Measurements from ENCODE around the gene ILF2.

DNA sequence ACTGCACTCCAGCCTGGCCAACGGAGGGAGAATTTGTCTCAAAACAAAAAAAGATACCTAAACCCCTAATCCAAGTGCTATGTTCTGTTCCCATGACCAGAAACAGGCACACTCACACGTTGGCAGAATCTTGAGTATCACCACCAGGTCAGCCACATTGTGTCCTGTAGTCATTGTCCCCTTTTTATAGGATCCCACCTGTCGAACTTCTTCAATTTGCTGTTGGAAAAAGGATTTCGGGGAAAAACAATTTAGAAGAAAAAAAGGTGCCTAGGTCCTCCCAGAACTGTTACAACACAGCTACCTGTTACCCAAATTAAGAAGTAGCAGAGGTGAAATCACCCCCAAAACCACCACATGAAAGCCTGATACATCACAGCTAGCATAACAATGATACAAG is 3.4 kb downstream of the ILF2 start:
- TF ChIP-seq, protein P1, sequence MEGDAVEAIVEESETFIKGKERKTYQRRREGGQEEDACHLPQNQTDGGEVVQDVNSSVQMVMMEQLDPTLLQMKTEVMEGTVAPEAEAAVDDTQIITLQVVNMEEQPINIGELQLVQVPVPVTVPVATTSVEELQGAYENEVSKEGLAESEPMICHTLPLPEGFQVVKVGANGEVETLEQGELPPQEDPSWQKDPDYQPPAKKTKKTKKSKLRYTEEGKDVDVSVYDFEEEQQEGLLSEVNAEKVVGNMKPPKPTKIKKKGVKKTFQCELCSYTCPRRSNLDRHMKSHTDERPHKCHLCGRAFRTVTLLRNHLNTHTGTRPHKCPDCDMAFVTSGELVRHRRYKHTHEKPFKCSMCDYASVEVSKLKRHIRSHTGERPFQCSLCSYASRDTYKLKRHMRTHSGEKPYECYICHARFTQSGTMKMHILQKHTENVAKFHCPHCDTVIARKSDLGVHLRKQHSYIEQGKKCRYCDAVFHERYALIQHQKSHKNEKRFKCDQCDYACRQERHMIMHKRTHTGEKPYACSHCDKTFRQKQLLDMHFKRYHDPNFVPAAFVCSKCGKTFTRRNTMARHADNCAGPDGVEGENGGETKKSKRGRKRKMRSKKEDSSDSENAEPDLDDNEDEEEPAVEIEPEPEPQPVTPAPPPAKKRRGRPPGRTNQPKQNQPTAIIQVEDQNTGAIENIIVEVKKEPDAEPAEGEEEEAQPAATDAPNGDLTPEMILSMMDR (IDR thresholded peaks at IDR 0.05): no peak
- no peak for TF ChIP-seq EZH2 (IDR thresholded peaks at IDR 0.05; ENCODE audit: borderline replicate concordance, insufficient read depth, low read depth, low read length, poor library complexity, severe bottlenecking)

Data from B cell (primary cell).